Stimulated activated CD4-positive, alpha-beta T cell treated with anti-CD3 and anti-CD28 coated beads, Interleukin-2, amount 100 ng/mL, for 4 hours (primary cell): ENCODE results near the gene PPIF.

Source experiments
- DNase-seq: peaks from one replicate; pipeline ENCODE4 v3.0.0-alpha.2; 2020; ENCODE audit warnings: low read depth

PPIF gene

GRCh38 chr10:79313911-79314439, 33.3 kb upstream of the PPIF start:
- no peak for DNase-seq

GRCh38 chr10:79314761-79315601, 32.3 kb upstream of the PPIF start:
- DNase-seq = no peak

GRCh38 chr10:79315602-79315920, 31.7 kb upstream of the PPIF start:
- DNase-seq = no peak

- no peak for DNase-seq
Measured at GRCh38 chr10:79316671-79317431, 30.4 kb upstream of the PPIF start.

- DNase-seq = no peak
Measured at GRCh38 chr10:79318369-79318768, 28.9 kb upstream of the PPIF start.

- no peak for DNase-seq
Measured at GRCh38 chr10:79319115-79319771, 28.0 kb upstream of the PPIF start.

- no peak for DNase-seq
Measured at GRCh38 chr10:79320316-79320715, 27.0 kb upstream of the PPIF start.

- DNase-seq = peak; percentile 28
Measured at GRCh38 chr10:79320820-79321493, 26.3 kb upstream of the PPIF start.

GRCh38 chr10:79321494-79321882, 25.8 kb upstream of the PPIF start:
- no peak for DNase-seq

- DNase-seq = no peak
Measured at GRCh38 chr10:79321951-79322350, 25.3 kb upstream of the PPIF start.

- DNase-seq = peak; percentile 59
Measured at GRCh38 chr10:79322616-79323543, 24.4 kb upstream of the PPIF start.

GRCh38 chr10:79323602-79324001, 23.7 kb upstream of the PPIF start:
- DNase-seq = no peak

- DNase-seq = no peak
Measured at GRCh38 chr10:79324032-79324695, 23.1 kb upstream of the PPIF start.

- DNase-seq = no peak
Measured at GRCh38 chr10:79326361-79327089, 20.7 kb upstream of the PPIF start.

- no peak for DNase-seq
Measured at GRCh38 chr10:79327090-79327457, 20.2 kb upstream of the PPIF start.

- DNase-seq = no peak
Measured at GRCh38 chr10:79328147-79328701, 19.0 kb upstream of the PPIF start.

- DNase-seq = no peak
Measured at GRCh38 chr10:79328737-79329504, 18.3 kb upstream of the PPIF start.

GRCh38 chr10:79329529-79329928, 17.7 kb upstream of the PPIF start:
- no peak for DNase-seq

- DNase-seq = no peak
Measured at GRCh38 chr10:79331226-79331625, 16.0 kb upstream of the PPIF start.
